Fibroblast of mammary gland (primary cell): ENCODE data around the gene ARHGAP30.
"Not testable (repeated sequence)": the region's sequence is repeated elsewhere in the genome, so short reads cannot be mapped to it uniquely, and the experiment has no call there.

ENCODE experiments used
- DNase-seq: peaks from one replicate; pipeline ENCODE4 v3.0.0-alpha.2; 2010; ENCODE audit warnings: low read depth
- H3K4me3 ChIP-seq: 2 replicates; pipeline ENCODE4 v1.5.1; 2011; ENCODE audit warnings: low read depth, mild to moderate bottlenecking, low read length, moderate library complexity; ENCODE audit not compliant: control insufficient read depth
- CTCF ChIP-seq: conservative IDR thresholded peaks from 2 replicates; pipeline ENCODE4 v1.5.1; 2011; ENCODE audit warnings: low read depth, low read length, inconsistent platforms; ENCODE audit not compliant: control insufficient read depth, insufficient read depth

ARHGAP30 gene

GRCh38 chr1:161038523-161039153 lies 31.1 kb downstream of the ARHGAP30 start, which contains the start of gene TSTD1:
Gene TSTD1 (minus strand): TSS chr1:161038964. CDS start chr1:161038889, 75 bp downstream.
- H3K4me3 ChIP-seq: peak within 1 kb of the TSS; percentile 42
- no peak for DNase-seq
- no peak for TF ChIP-seq CTCF

GRCh38 chr1:161037661-161038522 lies 31.8 kb downstream of the ARHGAP30 start:
- peak overlapping the region; percentile 42 for H3K4me3 ChIP-seq
- TF ChIP-seq CTCF: no peak
- DNase-seq: no peak

- no peak for DNase-seq
- no peak overlapping the region for H3K4me3 ChIP-seq
- no peak for TF ChIP-seq CTCF
These were observed 35.9 kb downstream of the ARHGAP30 start for GRCh38 chr1:161033751-161034150.

- no peak for TF ChIP-seq CTCF
- DNase-seq: no peak
- H3K4me3 ChIP-seq: no peak overlapping the region
These were observed 37.3 kb downstream of the ARHGAP30 start for GRCh38 chr1:161032409-161032808.

GRCh38 chr1:161031874-161032273 lies 37.8 kb downstream of the ARHGAP30 start:
- no peak overlapping the region for H3K4me3 ChIP-seq
- no peak for DNase-seq
- no peak for TF ChIP-seq CTCF

- not testable (repeated sequence) for DNase-seq, H3K4me3 ChIP-seq
These were observed 40.2 kb downstream of the ARHGAP30 start for GRCh38 chr1:161029466-161029865.

GRCh38 chr1:161026954-161027353 lies 42.7 kb downstream of the ARHGAP30 start:
- not testable (repeated sequence) for DNase-seq, H3K4me3 ChIP-seq

GRCh38 chr1:161022432-161022831 lies 47.3 kb downstream of the ARHGAP30 start:
- not testable (repeated sequence) for H3K4me3 ChIP-seq, DNase-seq
